BE2C (cell line): Measurements from ENCODE around the gene GARIN5B. TPM values are rescaled to one million over a fixed set of nuclear protein-coding genes. Genes with fewer than 3 reads are reported as not detected.
"Not testable (repeated sequence)": the region's sequence is repeated elsewhere in the genome, so short reads cannot be mapped to it uniquely, and the experiment has no call there.

Source experiments
- DNase-seq: peaks from one replicate; pipeline ENCODE4 v3.0.0-alpha.2; 2020
- H3K27me3 ChIP-seq: fragments of 250-450 bp; sonication (Bioruptor Pico); 2 replicates; pipeline ENCODE4 v1.5.1; 2020; ENCODE audit warnings: mild to moderate bottlenecking
- H3K36me3 ChIP-seq: fragments of 250-450 bp; sonication (Bioruptor Pico); 2 replicates; pipeline ENCODE4 v1.5.1; 2020; ENCODE audit warnings: mild to moderate bottlenecking
- H3K4me1 ChIP-seq: fragments of 250-450 bp; sonication (Bioruptor Pico); 2 replicates; pipeline ENCODE4 v1.5.1; 2020
- H3K4me3 ChIP-seq: 2 replicates; pipeline ENCODE4 v1.5.1; 2011; ENCODE audit warnings: low read depth, low read length
- H3K9me3 ChIP-seq: fragments of 250-450 bp; sonication (Bioruptor Pico); 2 replicates; pipeline ENCODE4 v1.5.1; 2020
- polyA plus RNA-seq: library from polyadenylated mRNA; unstranded; fragments of >200 nt; gene quantifications from one replicate; pipeline ENCODE4 v1.2.1, GENCODE V29; 2012; ENCODE audit warnings: low read depth, missing spikeins; ENCODE audit not compliant: insufficient read length, insufficient read depth
- TF ChIP-seq, protein P1 (sequence below): IDR thresholded peaks from 2 replicates; pipeline ENCODE4 v1.5.1; 2012; ENCODE audit warnings: mild to moderate bottlenecking, low read depth, low read length

Gene GARIN5B
- not detected for polyA plus RNA-seq

DNA sequence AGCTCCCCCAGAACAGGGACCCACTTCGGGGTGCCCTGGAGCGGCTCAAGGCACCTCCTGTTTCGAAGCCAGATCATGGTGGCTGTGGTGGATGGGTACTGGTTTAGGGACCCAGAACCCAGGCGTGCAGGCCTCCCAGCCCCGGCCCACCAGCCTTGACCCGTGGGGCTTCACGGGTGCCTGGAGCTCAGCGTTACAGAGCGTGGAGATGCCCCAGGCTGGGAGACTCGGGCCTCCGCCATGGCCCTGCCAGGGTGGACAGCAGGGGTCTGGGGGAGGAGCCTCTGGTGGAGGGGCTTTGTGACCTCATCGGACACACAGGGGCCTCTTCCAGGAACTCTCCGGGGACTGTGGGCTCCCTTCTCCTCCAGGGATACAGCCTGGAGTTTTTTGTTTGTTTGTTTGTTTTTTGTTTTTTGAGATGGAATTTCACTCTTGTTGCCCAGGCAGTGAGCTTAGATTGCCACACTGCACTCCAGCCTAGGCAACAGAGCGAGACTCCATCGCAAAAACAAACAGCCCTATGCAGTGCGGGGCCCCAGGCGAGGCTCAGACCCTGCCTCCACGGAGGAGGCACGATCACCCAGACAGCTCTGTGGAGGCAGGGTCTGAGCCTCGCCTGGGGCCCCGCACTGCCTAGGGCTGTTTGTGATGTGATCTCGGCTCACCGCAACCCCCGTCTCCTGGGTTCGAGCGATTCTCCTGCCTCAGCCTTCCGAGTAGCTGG is at the start of gene GARIN5B:
GARIN5B (minus strand) TSS at position 271 of the 727 bp plus-strand sequence; CDS start at position 77, 194 bp downstream.
- Histone ChIP-seq H3K27me3 (no peaks in the 10 kb centered on the region), H3K36me3 (no peaks in the 10 kb centered on the region), H3K9me3 (no peaks in the 10 kb centered on the region), H3K4me3 (no peak within 1 kb of the TSS), H3K4me1 (no peaks in the 10 kb centered on the region; the same call in 1 of the 2 replicates)
- TF ChIP-seq, protein P1, sequence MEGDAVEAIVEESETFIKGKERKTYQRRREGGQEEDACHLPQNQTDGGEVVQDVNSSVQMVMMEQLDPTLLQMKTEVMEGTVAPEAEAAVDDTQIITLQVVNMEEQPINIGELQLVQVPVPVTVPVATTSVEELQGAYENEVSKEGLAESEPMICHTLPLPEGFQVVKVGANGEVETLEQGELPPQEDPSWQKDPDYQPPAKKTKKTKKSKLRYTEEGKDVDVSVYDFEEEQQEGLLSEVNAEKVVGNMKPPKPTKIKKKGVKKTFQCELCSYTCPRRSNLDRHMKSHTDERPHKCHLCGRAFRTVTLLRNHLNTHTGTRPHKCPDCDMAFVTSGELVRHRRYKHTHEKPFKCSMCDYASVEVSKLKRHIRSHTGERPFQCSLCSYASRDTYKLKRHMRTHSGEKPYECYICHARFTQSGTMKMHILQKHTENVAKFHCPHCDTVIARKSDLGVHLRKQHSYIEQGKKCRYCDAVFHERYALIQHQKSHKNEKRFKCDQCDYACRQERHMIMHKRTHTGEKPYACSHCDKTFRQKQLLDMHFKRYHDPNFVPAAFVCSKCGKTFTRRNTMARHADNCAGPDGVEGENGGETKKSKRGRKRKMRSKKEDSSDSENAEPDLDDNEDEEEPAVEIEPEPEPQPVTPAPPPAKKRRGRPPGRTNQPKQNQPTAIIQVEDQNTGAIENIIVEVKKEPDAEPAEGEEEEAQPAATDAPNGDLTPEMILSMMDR, result no peak
- no peak for DNase-seq

DNA sequence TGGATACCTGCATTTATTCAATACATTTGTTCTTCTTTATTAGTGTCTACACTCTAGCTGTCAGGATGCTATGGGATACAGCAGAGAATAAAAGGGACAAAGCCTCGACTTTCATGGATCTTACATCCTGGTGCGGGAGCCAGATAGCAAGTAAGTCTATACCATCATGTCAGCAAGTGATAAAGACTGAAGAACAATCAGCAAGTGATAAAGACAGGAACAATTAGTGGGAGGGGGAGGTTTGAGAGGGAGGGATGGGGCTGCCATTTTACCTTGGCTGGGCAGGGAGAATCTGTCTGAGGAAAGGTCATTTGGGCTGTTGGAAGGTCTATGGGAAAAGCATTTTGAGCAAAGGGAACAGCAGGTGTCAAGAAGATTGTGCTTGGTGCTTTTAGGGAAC is 47.1 kb upstream of the GARIN5B start:
- Histone ChIP-seq H3K4me1 (no peaks in the 10 kb centered on the region; the same call in 1 of the 2 replicates), H3K36me3 (peaks cover 15% of the 10 kb centered on the region), H3K9me3 (no peaks in the 10 kb centered on the region), H3K27me3 (no peaks in the 10 kb centered on the region), H3K4me3 (no peak overlapping the region)
- TF ChIP-seq, protein P1, result no peak
- no peak for DNase-seq

DNA sequence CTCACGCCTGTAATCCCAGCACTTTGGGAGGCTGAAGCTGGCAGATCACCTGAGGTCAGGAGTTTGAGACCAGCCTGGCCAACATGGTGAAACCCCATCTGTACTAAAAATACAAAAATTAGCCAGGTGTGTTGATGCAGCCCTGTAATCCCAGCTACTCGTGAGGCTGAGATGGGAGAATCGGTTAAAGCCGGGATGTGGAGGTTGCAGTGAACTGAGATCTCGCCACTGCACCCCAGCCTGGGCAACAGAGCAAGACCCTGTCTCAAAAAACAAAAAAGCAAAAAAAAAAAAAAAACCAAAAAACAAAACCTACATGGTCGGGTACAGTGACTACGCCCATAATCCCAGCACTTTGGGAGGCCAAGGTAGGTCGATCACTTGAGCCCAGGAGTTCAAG is 46.1 kb upstream of the GARIN5B start:
- H3K4me3 ChIP-seq, H3K9me3 ChIP-seq, DNase-seq, H3K4me1 ChIP-seq, H3K27me3 ChIP-seq: not testable (repeated sequence)
- H3K36me3 ChIP-seq, result peaks cover 24% of the 10 kb centered on the region

DNA sequence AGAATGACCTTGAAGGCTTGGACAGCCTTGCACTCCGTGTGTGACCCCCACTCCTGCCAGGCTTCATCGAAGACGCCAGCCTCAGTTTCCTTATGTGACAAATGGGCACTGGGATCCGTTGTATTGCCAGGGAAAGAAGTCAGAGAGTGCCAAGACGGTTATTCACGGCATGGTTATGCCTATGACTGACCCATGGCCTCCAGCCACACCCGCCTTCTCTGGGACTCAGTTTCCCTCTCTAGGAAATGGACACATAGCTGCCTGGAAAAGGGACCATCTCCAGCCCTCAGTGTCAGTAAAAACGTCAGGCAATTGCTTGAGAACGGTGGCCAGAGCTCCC is 45.4 kb upstream of the GARIN5B start:
- Histone ChIP-seq H3K4me1 (no peaks in the 10 kb centered on the region; the same call in 1 of the 2 replicates), H3K9me3 (no peaks in the 10 kb centered on the region), H3K27me3 (no peaks in the 10 kb centered on the region), H3K4me3 (peak overlapping the region; percentile 27), H3K36me3 (peaks cover 31% of the 10 kb centered on the region)
- TF ChIP-seq, protein P1, result no peak
- no peak for DNase-seq

DNA sequence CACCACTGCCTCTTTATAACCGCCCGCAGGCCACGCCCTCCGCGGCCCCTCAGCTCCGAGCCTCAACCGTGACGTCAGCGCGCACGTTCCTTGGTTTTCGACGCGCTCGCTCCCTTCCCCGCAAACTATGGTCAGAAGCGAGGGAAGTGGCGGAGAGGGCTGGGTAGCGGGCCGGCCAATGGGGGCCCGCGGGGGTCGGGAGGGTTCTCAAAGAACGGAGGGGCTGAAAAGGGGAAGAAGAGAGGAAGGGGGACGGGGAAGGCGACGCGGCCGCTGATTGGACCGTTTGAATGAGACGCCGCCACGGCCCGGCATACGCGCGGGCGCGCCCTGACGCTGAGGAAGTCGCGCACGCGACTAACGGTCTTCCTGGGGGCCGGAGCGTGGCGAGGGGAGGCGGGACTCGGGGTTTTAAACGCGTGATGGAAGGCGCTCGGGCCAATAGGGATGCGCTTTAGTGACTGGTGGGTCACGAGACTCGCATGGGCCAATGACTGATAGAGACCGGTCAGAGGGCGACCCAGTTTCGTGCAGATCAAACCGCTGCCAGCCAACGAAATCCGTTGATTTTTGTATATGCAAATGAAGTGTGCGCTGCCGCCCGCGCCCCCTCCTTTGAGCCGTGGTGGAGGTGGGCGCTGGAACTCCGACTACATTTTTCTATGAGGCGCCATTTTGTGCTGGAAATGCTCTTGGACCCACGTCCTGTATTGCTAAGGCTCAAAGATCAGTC is 44.9 kb upstream of the GARIN5B start:
- peaks cover 36% of the 10 kb centered on the region for H3K36me3 ChIP-seq
- H3K9me3 ChIP-seq, result no peaks in the 10 kb centered on the region
- TF ChIP-seq, protein P1, result no peak
- no peaks in the 10 kb centered on the region; the same call in 1 of the 2 replicates for H3K4me1 ChIP-seq
- no peaks in the 10 kb centered on the region for H3K27me3 ChIP-seq
- peak overlapping the region; percentile 51 for H3K4me3 ChIP-seq
- DNase-seq, result peak; percentile 99

DNA sequence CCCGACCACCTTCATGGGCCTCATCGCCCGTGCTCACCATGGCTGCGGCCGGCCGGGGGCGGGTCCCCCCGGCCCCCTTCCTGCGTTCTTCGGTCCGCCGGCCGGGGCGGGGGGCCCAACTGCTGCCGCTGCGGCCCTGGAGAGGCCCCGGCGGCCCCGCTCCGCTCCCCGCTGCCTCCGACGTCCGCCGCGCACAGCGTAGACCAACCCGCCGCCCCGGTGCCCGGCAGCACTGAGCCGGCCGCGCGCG is 44.4 kb upstream of the GARIN5B start, which contains the start of gene UBE2S:
UBE2S (minus strand) TSS at position 239 of the 250 bp plus-strand sequence; CDS start at position 40, 199 bp downstream.
- Histone ChIP-seq H3K4me3 (peak within 1 kb of the TSS; percentile 80), H3K36me3 (peaks cover 41% of the 10 kb centered on the region)
- H3K27me3 ChIP-seq, DNase-seq, H3K9me3 ChIP-seq, H3K4me1 ChIP-seq: not testable (repeated sequence)

DNA sequence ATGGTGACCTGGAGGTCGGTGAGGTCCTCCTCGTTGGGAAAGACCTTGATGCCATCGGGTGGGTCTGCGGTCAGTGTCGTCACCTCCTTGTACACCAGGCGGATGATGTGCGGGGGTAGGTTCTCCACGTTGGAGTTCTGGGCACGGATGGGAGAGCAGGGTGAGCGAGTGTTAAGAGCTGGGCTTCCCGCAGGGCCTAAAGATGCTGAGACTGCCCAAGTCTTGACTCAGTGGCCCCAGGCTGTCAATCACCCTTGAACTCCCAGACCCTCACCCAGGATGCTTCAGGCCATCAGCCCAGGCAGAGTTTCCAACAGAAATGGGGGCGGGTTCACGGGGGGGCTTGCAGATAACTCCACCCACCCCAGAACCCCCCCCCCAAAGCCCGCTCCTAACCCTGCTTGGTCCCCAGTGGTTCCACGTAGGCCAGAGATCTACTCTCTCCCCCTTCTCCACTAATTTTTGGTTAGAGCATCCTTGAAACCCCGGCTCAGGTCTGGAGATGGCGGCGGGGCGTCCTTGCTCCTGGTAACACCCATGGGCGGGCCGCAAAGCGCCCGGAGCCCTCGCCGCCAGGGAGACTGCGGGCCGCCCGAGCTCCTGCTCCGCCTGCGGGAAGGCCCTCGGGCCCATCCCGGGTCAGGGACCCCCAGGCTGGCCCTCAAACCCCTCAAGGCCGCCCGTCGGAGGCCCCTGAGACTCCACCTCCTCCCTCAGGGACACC is 43.9 kb upstream of the GARIN5B start:
- DNase-seq, result peak; percentile 42
- TF ChIP-seq, protein P1, result no peak
- Histone ChIP-seq H3K36me3 (peaks cover 46% of the 10 kb centered on the region), H3K4me1 (no peaks in the 10 kb centered on the region; the same call in 1 of the 2 replicates), H3K4me3 (peak overlapping the region; percentile 80), H3K9me3 (no peaks in the 10 kb centered on the region), H3K27me3 (no peaks in the 10 kb centered on the region)
